Measurements from ENCODE around the gene B4GALNT3. TPM values are rescaled to one million over a fixed set of nuclear protein-coding genes. Genes with fewer than 3 reads are reported as not detected.
A peak's percentile ranks its signal among the peaks of the same experiment; 100 is the strongest.

The B4GALNT3 gene
- total RNA-seq, 1 experiment from 2014 or later: 23.3 TPM

DNA sequence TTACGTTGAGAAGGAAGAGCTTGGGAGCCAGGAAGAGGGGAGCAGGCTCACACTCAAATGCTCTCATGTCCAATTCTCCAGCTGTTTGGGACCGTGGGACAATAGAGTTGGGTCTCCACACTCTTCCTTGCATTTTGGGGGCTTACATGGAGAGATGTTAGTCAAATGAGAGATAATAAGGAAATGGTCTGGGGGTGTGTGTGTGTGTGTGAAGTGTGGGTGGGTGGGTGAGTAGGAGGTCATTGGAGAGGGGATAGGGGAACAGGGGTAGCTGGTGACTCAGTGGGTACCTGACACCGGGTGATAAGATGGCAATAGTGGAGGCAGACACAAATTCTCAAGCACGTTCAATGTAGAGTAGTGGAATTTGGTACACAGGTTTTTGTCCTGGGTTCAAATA, 68.0 kb downstream of the B4GALNT3 start:
- Histone ChIP-seq H2BK20ac (ENCODE audit: low read depth, low read length, poor library complexity, severe bottlenecking) (no peak overlapping the region), H3K27ac (ENCODE audit: insufficient read length, low read depth, low read length) (no peak overlapping the region), H3T11ph (ENCODE audit: low read length) (no peak overlapping the region), H2BK5ac (ENCODE audit: insufficient read length, low read length) (no peak overlapping the region), H3K23me2 (ENCODE audit: insufficient read length, low read depth, low read length, poor library complexity, severe bottlenecking) (no peaks in the 10 kb centered on the region), H2BK12ac (ENCODE audit: insufficient read length, low read depth, low read length) (no peak overlapping the region), H3K4ac (ENCODE audit: low read depth, low read length) (no peak overlapping the region), H3K14ac (ENCODE audit: insufficient read depth, low read length) (no peak overlapping the region; the same call in 1 of the 2 replicates), H4K8ac (replicated peaks; ENCODE audit: insufficient read length, low read depth, low read length) (no peak overlapping the region), H3K56ac (ENCODE audit: insufficient read length, low read depth, low read length) (no peak overlapping the region), H4K91ac (ENCODE audit: insufficient read length, low read depth, low read length) (no peak overlapping the region), H3K79me1 (ENCODE audit: insufficient read depth, low read depth, low read length, poor library complexity, severe bottlenecking) (no peaks in the 10 kb centered on the region), H2AK5ac (ENCODE audit: insufficient read length, low read length) (no peak overlapping the region), H3K9ac (ENCODE audit: extremely low read depth, insufficient read length, low read length) (no peak overlapping the region), H3K27me3 (ENCODE audit: insufficient read depth, low read length) (no peaks in the 10 kb centered on the region), H3K18ac (ENCODE audit: insufficient read length, low read depth, low read length) (no peak overlapping the region), H4K20me1 (ENCODE audit: control insufficient read depth, insufficient read depth, insufficient read length) (no peaks in the 10 kb centered on the region), H3K4me2 (ENCODE audit: insufficient read depth, insufficient read length, low read length) (no peak overlapping the region), H2BK15ac (ENCODE audit: low read depth, low read length) (no peak overlapping the region), H3K23ac (ENCODE audit: insufficient read length, low read depth, low read length) (no peak overlapping the region), H2BK120ac (ENCODE audit: low read depth, low read length, poor library complexity, severe bottlenecking) (no peak overlapping the region), H4K5ac (ENCODE audit: insufficient read length, low read depth, low read length) (no peak overlapping the region), H3K79me2 (ENCODE audit: insufficient read depth, low read length) (no peaks in the 10 kb centered on the region), H3K9me3 (ENCODE audit: control insufficient read depth, low read depth, low read length) (no peaks in the 10 kb centered on the region), H3K4me1 (ENCODE audit: insufficient read depth, low read length) (no peaks in the 10 kb centered on the region), H2AFZ (ENCODE audit: low read length) (no peak overlapping the region)
- Mint-ChIP-seq H3K27ac (peak overlapping the region in 1 of 3 experiments; percentile 82; a peak in 2 of 7 replicates), H3K4me1 (peaks cover 3 to 15% of the 10 kb centered on the region in 2 experiments; a peak in 3 of 4 replicates), H3K9me3 (peaks cover 21 to 25% of the 10 kb centered on the region in 2 experiments), H3K4me3 (no peak overlapping the region), H3K27me3 (ENCODE audit: low read depth) (no peaks in the 10 kb centered on the region), H3K36me3 (ENCODE audit: insufficient read depth in 1 of 3, low read depth in 3 of 3) (peaks cover 18 to 35% (median 21%) of the 10 kb centered on the region in 3 experiments)
- TF ChIP-seq, protein P1, sequence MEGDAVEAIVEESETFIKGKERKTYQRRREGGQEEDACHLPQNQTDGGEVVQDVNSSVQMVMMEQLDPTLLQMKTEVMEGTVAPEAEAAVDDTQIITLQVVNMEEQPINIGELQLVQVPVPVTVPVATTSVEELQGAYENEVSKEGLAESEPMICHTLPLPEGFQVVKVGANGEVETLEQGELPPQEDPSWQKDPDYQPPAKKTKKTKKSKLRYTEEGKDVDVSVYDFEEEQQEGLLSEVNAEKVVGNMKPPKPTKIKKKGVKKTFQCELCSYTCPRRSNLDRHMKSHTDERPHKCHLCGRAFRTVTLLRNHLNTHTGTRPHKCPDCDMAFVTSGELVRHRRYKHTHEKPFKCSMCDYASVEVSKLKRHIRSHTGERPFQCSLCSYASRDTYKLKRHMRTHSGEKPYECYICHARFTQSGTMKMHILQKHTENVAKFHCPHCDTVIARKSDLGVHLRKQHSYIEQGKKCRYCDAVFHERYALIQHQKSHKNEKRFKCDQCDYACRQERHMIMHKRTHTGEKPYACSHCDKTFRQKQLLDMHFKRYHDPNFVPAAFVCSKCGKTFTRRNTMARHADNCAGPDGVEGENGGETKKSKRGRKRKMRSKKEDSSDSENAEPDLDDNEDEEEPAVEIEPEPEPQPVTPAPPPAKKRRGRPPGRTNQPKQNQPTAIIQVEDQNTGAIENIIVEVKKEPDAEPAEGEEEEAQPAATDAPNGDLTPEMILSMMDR (conservative IDR thresholded peaks at IDR 0.05): no peak
- WGBS (ENCODE audit: extremely low coverage, insufficient read length, low lambda C conversion rate): no CpG with 5 or more reads among the region's 4 CpGs
- no peak for DNase-seq

All from H9 (cell line).